ENCODE results near the gene FLNC.

Gene FLNC

GRCh38 chr7:128863433-128863989, 33.3 kb downstream of the FLNC start:
- peak; percentile 59 for DNase-seq

- DNase-seq, result no peak
These were observed 35.1 kb downstream of the FLNC start for GRCh38 chr7:128865303-128865702.

- no peak for DNase-seq
These were observed 36.0 kb downstream of the FLNC start for GRCh38 chr7:128865996-128866877.

DNA sequence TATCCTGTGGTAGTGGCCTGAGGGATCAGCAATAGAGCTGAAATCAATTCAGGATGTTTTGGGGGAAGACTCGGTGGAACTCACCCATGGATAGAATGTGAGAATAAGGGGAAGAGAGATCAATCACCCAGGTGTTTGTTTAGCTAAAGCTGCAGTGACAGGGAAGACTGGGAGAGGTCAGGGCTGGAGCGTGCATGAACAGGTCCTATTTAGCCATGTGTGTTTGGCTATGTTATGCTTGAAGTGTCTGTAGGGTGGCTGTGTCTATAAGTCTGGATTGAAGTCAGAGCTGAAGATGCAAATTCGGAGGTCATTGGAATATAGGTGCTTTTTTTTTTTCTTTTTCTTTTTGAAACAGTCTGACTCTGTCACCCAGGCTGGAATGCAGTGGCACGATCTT, 37.0 kb downstream of the FLNC start:
- DNase-seq, result no peak

GRCh38 chr7:128867842-128868623, 37.8 kb downstream of the FLNC start:
- DNase-seq, result no peak

GRCh38 chr7:128868624-128869137, 38.5 kb downstream of the FLNC start:
- DNase-seq, result no peak

DNA sequence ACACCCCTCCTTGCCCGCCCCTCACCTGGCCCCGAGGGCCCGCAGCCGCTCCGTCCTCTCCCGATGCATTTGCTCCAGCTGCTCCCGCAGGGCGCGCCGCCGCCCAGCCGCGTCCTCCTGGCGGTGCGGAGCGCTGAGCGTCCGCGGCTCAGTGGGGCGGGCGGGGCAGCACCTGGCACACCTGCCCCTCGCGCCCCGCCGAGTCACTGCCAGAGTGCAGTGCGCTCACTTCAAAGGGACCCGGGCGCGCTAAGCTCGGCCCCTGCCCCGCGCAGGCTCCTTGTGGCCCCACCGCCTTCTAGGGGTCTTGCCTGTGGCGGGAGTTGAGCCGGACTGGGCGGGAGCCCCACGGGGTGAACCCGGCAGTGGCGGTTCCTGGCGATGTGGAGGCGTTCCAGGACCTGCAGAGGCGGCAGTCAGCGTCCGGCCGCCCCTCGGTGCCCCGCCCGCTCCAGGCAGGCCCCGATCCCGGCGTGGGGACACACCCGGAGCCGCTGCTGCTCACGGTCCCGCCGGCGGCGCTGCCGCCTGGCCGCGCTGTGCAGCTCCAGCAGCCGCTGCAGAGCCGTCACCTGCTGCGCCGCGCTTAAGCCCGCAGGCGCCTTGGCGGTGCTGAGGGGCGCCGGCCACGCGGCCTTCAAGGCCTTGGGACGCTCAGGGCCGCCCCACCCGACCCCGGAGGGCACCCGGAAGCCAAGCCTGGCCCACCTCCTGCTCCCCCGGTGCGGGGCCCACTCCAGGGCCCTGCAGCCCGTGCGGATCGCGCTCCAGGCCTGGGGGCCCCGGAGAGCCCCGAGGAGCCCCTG, 39.1 kb downstream of the FLNC start:
- DNase-seq, result peak; percentile 48

- peak; percentile 13 for DNase-seq
These were observed 39.7 kb downstream of the FLNC start for GRCh38 chr7:128869944-128870285.

- DNase-seq, result no peak
These were observed 40.8 kb downstream of the FLNC start for GRCh38 chr7:128871050-128871449.

GRCh38 chr7:128872394-128872824, 42.2 kb downstream of the FLNC start:
- DNase-seq, result no peak

GRCh38 chr7:128873234-128873633, 43.0 kb downstream of the FLNC start:
- no peak for DNase-seq

GRCh38 chr7:128874140-128875031, 44.2 kb downstream of the FLNC start:
- DNase-seq, result no peak

GRCh38 chr7:128875523-128875948, 45.3 kb downstream of the FLNC start:
- DNase-seq, result no peak

GRCh38 chr7:128876127-128876526, 45.9 kb downstream of the FLNC start:
- no peak for DNase-seq

DNA sequence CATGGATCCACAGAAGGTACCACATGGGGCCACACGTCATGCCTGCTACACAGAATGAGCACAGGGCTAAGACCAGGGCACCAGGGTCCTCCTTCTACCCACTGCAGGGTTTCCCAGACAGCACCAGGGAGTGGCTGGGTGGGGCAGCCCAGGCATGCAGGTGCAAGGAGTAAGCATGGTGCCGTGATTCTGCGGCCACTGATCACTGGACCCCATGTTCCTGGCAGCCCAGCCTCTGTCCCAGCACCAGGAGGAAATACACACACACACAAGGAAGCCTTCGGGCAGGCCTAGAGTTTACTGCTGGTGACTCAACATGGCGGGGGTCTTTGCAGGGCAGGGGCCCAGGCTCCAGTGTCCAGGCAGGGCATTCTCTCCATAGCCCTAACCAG, 46.4 kb downstream of the FLNC start:
- no peak for DNase-seq

GRCh38 chr7:128876978-128877755, 47.0 kb downstream of the FLNC start:
- no peak for DNase-seq

GRCh38 chr7:128877756-128878120, 47.5 kb downstream of the FLNC start:
- DNase-seq, result no peak

DNA sequence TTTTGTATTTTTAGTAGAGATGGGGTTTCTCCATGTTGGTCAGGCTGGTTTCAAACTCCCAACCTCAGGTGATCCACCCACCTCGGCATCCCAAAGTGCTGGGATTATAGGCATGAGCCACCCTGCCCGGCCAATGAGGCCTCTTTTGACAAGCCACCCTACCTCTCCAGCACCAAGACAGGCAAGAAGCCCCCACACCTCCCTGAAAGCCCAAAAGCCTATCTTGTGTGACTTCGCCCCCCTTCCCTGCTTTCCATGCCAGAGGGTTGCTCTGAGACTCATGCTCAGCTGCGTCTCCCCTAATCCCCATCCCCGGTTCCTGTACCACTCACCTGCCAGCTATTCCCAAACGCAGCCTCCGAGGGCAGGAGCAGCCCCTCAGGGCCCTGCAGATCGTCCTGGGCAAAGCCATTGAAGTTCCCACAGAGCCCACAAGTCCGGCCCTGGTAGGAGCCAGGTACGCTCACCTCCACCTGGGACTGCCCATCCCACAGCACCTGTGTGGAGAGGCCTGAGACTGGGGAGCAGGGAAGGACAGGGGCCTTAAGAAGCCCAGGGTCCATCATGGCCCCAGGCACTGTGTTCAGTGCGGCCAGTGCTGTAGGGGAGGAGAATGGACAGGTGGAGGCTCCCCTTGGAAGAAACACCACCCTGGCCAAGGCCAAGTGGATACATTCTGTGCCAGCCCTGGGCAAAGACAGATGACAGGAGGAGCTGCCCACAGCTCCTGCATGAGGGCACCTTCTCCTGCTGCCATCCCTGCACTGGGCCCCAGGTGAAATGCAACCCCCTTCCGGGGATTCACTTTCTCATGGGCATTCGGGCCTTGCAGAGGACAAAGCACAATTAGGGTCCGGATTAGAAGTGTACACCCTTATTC, 48.3 kb downstream of the FLNC start:
- no peak for DNase-seq

GRCh38 chr7:128879461-128879938, 49.3 kb downstream of the FLNC start:
- DNase-seq, result no peak

All from activated naive CD4-positive, alpha-beta T cell treated with Interleukin-2 at 50 U/mL for 16 hours (primary cell).